Endothelial cell of umbilical vein (primary cell): ENCODE results near the gene GRM2. TPM values are rescaled to one million over a fixed set of nuclear protein-coding genes. Genes with fewer than 3 reads are reported as not detected.

Experiments
- BruUV-seq: library from RNA; stranded (reverse); fragments of 400-500 nt; replicated peaks from 2 replicates; lab custom pipeline; 2021; lab: Mats Ljungman, UMichigan
- CTCF ChIA-PET: fragments of 300-600, 350-600 bp; sonication (Branson Sonifier 250); formaldehyde crosslinking; loops from one replicate; lab custom pipeline; 2021; ENCODE audit warnings: antibody characterized with exemption, inconsistent platforms; lab: Charles Lee
- POLR2A ChIA-PET: fragments of 300-600, 350-600 bp; sonication (Branson Sonifier 250); formaldehyde crosslinking; loops from one replicate; lab custom pipeline; 2021; ENCODE audit warnings: antibody characterized with exemption, inconsistent platforms; lab: Charles Lee
- DNase-seq: peaks from one replicate; pipeline ENCODE4 v3.0.0-alpha.2; 2011; ENCODE audit warnings: low read depth, low spot score
- FAIRE-seq: peaks from 2 replicates; lab custom pipeline; 2011; peaks lifted over from hg19 to GRCh38; lab: Jason Lieb, UNC
- H2AFZ ChIP-seq: 2 replicates; pipeline ENCODE4 v1.6.0; 2012; ENCODE audit warnings: low read depth, low read length, control low read depth, inconsistent platforms
- H3K27ac ChIP-seq: 2 replicates; pipeline ENCODE4 v1.5.1; 2011; ENCODE audit warnings: low read depth, mild to moderate bottlenecking, control low read depth, low read length, moderate library complexity; ENCODE audit not compliant: insufficient read depth
- H3K27me3 ChIP-seq, 2 experiments: 2 replicates each; pipeline versions ENCODE4 v1.6.0 to v1.6.1; 2011; ENCODE audit warnings: low read length in 2 of 2, mixed read lengths in 1 of 2; ENCODE audit not compliant: control insufficient read depth in 2 of 2, insufficient read depth in 2 of 2
- H3K36me3 ChIP-seq, 2 experiments: 2 replicates in 1 of 2; 3 replicates in 1 of 2; pipeline ENCODE4 v1.5.1; 2011; ENCODE audit warnings: low read length in 2 of 2, mild to moderate bottlenecking in 1 of 2, moderate library complexity in 1 of 2; ENCODE audit not compliant: control insufficient read depth in 2 of 2, insufficient read depth in 2 of 2; ENCODE audit errors: extremely low read depth in 1 of 2
- H3K4me1 ChIP-seq: 3 replicates; pipeline ENCODE4 v1.5.1; 2011; ENCODE audit warnings: mild to moderate bottlenecking, low read length; ENCODE audit not compliant: control insufficient read depth, insufficient read depth; ENCODE audit errors: extremely low read depth
- H3K4me2 ChIP-seq: 2 replicates; pipeline ENCODE4 v1.6.1; 2011; ENCODE audit warnings: low read length, control low read depth, mixed read lengths; ENCODE audit not compliant: insufficient read depth
- H3K4me3 ChIP-seq, 3 experiments: fragments of 200-600 bp in 1 of 3; sonication (generic), shearing (Covaris generic) in 1 of 3; replicated peaks in 1 of 3; 2 replicates each; pipeline ENCODE4 v1.5.1; 2011 to 2016; ENCODE audit warnings: control low read depth in 3 of 3, low read length in 3 of 3, mild to moderate bottlenecking in 2 of 3, inconsistent platforms in 1 of 3, low read depth in 1 of 3, moderate library complexity in 1 of 3; ENCODE audit not compliant: insufficient read depth in 1 of 3
- H3K79me2 ChIP-seq: 2 replicates; pipeline ENCODE4 v1.6.0; 2012; ENCODE audit warnings: low read length, inconsistent platforms; ENCODE audit not compliant: control insufficient read depth, insufficient read depth
- H3K9ac ChIP-seq: replicated peaks from 2 replicates; pipeline ENCODE3; 2011; ENCODE audit warnings: low read length, control low read depth; ENCODE audit not compliant: insufficient read depth; ENCODE audit errors: extremely low read depth
- H3K9me1 ChIP-seq: replicated peaks from 3 replicates; pipeline ENCODE4 v1.6.0; 2011; ENCODE audit warnings: mild to moderate bottlenecking, low read length; ENCODE audit not compliant: control insufficient read depth, insufficient read depth; ENCODE audit errors: extremely low read depth
- H3K9me3 ChIP-seq: replicated peaks from 2 replicates; pipeline ENCODE4 v1.5.1; 2012; ENCODE audit warnings: low read length, inconsistent platforms; ENCODE audit not compliant: control insufficient read depth, insufficient read depth
- H4K20me1 ChIP-seq: replicated peaks from 2 replicates; pipeline ENCODE3; 2011; ENCODE audit warnings: mild to moderate bottlenecking, low read length; ENCODE audit not compliant: control insufficient read depth, insufficient read depth; ENCODE audit errors: extremely low read depth
- CTCF ChIP-seq, 2 donors: IDR thresholded peaks; 1 replicate in 1 of 2; 2 replicates in 1 of 2; pipeline ENCODE4 v1.5.1; 2011; ENCODE audit warnings: low read length in 2 of 2, mild to moderate bottlenecking in 2 of 2, moderate library complexity in 2 of 2, control low read depth in 1 of 2, inconsistent platforms in 1 of 2, low read depth in 1 of 2; ENCODE audit not compliant: insufficient read depth in 1 of 2; ENCODE audit errors: extremely low read depth in 1 of 2
- EZH2 ChIP-seq: IDR thresholded peaks from 2 replicates; pipeline ENCODE4 v1.6.1; 2012; ENCODE audit warnings: borderline replicate concordance, low read depth, mild to moderate bottlenecking, moderate library complexity, low read length, inconsistent platforms; ENCODE audit not compliant: severe bottlenecking
- FOS ChIP-seq: IDR thresholded peaks from 2 replicates; pipeline ENCODE4 v1.6.1; 2011; ENCODE audit warnings: mild to moderate bottlenecking, low read length, moderate library complexity, borderline replicate concordance; ENCODE audit not compliant: insufficient read depth
- GATA2 ChIP-seq: IDR thresholded peaks from 2 replicates; pipeline ENCODE4 v1.7.0; 2011; ENCODE audit warnings: low read depth, mild to moderate bottlenecking, moderate library complexity, mixed read lengths, low read length; ENCODE audit not compliant: insufficient read length, insufficient read depth
- JUN ChIP-seq: IDR thresholded peaks from 2 replicates; pipeline ENCODE4 v1.6.1; 2011; ENCODE audit warnings: borderline replicate concordance, low read depth; ENCODE audit not compliant: insufficient read length, insufficient read depth
- MAX ChIP-seq: IDR thresholded peaks from 2 replicates; pipeline ENCODE4 v1.6.1; 2011; ENCODE audit not compliant: insufficient read depth, insufficient read length
- MYC ChIP-seq: IDR thresholded peaks from one replicate; pipeline ENCODE4 v1.6.1; 2011; ENCODE audit warnings: mild to moderate bottlenecking, low read depth, low read length
- POLR2A ChIP-seq: IDR thresholded peaks from 2 replicates; pipeline ENCODE4 v1.6.1; 2012; ENCODE audit warnings: low read depth, mild to moderate bottlenecking, control low read depth, low read length
- POLR2AphosphoS5 ChIP-seq: IDR thresholded peaks from 2 replicates; pipeline ENCODE4 v1.6.1; 2012; ENCODE audit warnings: low read depth, mild to moderate bottlenecking, control low read depth, low read length, moderate library complexity; ENCODE audit not compliant: insufficient read depth
- dilution Hi-C: fragments of 300-500 bp; cut with MboI; formaldehyde crosslinking; loops from one replicate; pipeline ENCODE4 v1.15.0; 2019; ENCODE audit warnings: low sequenced_read_pairs; ENCODE audit not compliant: extremely low pct_ligation_motif_present
- intact Hi-C: fragments of 100-400 bp; cut with micrococcal nuclease; formaldehyde crosslinking; loops from one replicate; pipeline ENCODE4 v1.10.0; 2022
- polyA plus RNA-seq, 4 experiments: library from polyadenylated mRNA; depleted of rRNA in 3 of 4; stranded (reverse) in 3 of 4; unstranded in 1 of 4; fragments of >200 nt; gene quantifications; 2 replicates each; pipeline versions ENCODE4 v1.2.1 to v1.2.3, GENCODE V29; 2011 to 2012; ENCODE audit warnings: missing spikeins in 1 of 4
- total RNA-seq: library from RNA; stranded (reverse); gene quantifications from 2 replicates; pipeline ENCODE4 v1.2.3, GENCODE V29; 2021

The GRM2 gene
- total and polyA plus RNA-seq, 2 donors (not counting 3 experiments of a cell fraction or from before 2014, with no cell fraction given) = 0.10 to 0.51 TPM

- POLR2A ChIA-PET = no interaction called here
- H3K27ac ChIP-seq = no peak overlapping the region
- DNase-seq (no peak), FAIRE-seq (no peak)
- H4K20me1 ChIP-seq = no peaks in the 10 kb centered on the region
- H3K9ac ChIP-seq = no peak overlapping the region
- no peaks in the 10 kb centered on the region for H3K9me3 ChIP-seq
- no peaks in the 10 kb centered on the region for H3K27me3 ChIP-seq
- CTCF ChIA-PET = interaction anchor here (0.8 kb wide), 1 partner anchor 12 kb away, joined by 3 read pairs; no protein-coding TSS in a partner anchor
- H3K4me2 ChIP-seq = no peak overlapping the region
- no peak overlapping the region for H3K4me3 ChIP-seq
- H3K36me3 ChIP-seq = peaks cover 0 to 12% of the 10 kb centered on the region in 2 experiments
- intact Hi-C loops (no loop called here), dilution Hi-C loops (no loop called here)
- no peaks in the 10 kb centered on the region for H3K79me2 ChIP-seq
- no peak for TF ChIP-seq POLR2AphosphoS5
- no peak for TF ChIP-seq POLR2A
- no peak for TF ChIP-seq MAX
- TF ChIP-seq GATA2 = no peak
- no peak for TF ChIP-seq EZH2
- no peak for TF ChIP-seq JUN
- no peak for TF ChIP-seq FOS
- TF ChIP-seq CTCF (IDR thresholded peaks at IDR 0.05; ENCODE audit: extremely low read depth in 1 of 2, insufficient read depth in 1 of 2, low read depth in 1 of 2, low read length in 2 of 2) = no peak
- TF ChIP-seq MYC = no peak
- no TSS peak for BruUV-seq
- H3K4me1 ChIP-seq = peaks cover 2% of the 10 kb centered on the region
- H3K9me1 ChIP-seq = no peaks in the 10 kb centered on the region
- no peak overlapping the region for H2AFZ ChIP-seq
Measured at GRCh38 chr3:51702156-51702555, 4.7 kb upstream of the GRM2 start.
